GM12864 (cell line): ENCODE results near the gene DIAPH1.

Experiments
- DNase-seq: peaks from one replicate; pipeline ENCODE4 v3.0.0-alpha.2; 2011; ENCODE audit warnings: low read depth
- H3K4me3 ChIP-seq: 2 replicates; pipeline ENCODE4 v1.5.1; 2011; ENCODE audit warnings: mild to moderate bottlenecking, low read depth, low read length, control low read depth
- TF ChIP-seq, protein P1 (sequence below): IDR thresholded peaks from 2 replicates; pipeline ENCODE4 v1.5.1; 2011; ENCODE audit warnings: low read depth, mild to moderate bottlenecking, moderate library complexity, low read length, control low read depth, inconsistent platforms; ENCODE audit errors: missing control alignments

DIAPH1 gene

DNA sequence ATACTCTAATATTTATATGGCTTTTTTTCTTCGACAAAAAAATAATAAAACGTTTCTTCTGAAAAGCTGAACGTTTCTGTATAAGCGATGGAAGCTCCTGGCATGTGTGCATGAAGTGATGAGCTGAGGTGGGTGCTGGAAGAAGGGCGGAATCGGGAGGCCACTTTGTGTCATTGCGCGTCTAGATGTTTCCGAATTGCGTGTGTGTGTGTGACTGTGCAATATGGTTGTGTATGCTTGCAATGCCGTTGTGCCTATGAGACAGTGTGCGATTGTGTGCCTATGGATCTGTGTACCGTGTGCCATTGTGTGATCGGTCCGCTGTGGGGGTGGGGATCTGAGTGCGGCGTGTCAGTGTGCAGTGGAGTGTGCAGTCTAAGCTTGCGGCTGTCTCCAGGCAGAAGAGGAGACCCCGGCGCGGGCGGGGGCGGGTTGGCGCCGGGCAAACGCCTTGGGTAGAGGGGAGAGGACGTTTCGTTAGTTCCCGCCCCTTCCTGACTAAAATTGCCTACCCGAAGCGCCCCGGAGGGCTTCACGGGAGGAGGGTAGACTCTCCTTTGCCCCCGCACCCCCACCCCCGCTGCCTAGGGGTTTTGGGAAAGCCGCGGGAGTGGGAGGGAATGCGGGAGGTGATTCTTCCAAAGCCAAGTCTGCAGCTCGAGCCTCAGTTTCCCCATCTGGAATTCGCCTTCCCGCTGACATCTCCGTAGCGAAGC lies 105.7 kb downstream of the DIAPH1 start:
- peak overlapping the region; percentile 56 for H3K4me3 ChIP-seq
- DNase-seq = no peak
- TF ChIP-seq, protein P1, sequence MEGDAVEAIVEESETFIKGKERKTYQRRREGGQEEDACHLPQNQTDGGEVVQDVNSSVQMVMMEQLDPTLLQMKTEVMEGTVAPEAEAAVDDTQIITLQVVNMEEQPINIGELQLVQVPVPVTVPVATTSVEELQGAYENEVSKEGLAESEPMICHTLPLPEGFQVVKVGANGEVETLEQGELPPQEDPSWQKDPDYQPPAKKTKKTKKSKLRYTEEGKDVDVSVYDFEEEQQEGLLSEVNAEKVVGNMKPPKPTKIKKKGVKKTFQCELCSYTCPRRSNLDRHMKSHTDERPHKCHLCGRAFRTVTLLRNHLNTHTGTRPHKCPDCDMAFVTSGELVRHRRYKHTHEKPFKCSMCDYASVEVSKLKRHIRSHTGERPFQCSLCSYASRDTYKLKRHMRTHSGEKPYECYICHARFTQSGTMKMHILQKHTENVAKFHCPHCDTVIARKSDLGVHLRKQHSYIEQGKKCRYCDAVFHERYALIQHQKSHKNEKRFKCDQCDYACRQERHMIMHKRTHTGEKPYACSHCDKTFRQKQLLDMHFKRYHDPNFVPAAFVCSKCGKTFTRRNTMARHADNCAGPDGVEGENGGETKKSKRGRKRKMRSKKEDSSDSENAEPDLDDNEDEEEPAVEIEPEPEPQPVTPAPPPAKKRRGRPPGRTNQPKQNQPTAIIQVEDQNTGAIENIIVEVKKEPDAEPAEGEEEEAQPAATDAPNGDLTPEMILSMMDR = no peak

DNA sequence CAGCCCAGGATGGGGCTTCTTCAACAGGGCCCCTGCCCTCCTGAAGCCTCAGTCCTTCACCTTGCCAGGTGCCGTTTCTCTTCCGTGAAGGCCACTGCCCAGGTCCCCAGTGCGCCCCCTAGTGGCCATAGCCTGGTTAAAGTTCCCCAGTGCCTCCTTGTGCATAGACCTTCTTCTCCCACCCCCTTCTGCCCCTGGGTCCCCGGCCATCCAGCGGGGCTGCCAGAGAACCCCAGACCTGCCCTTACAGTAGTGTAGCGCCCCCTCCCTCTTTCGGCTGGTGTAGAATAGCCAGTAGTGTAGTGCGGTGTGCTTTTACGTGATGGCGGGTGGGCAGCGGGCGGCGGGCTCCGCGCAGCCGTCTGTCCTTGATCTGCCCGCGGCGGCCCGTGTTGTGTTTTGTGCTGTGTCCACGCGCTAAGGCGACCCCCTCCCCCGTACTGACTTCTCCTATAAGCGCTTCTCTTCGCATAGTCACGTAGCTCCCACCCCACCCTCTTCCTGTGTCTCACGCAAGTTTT lies 106.3 kb downstream of the DIAPH1 start:
- DNase-seq = peak; percentile 77
- TF ChIP-seq, protein P1 = peak; percentile 97
- peak overlapping the region; percentile 56 for H3K4me3 ChIP-seq

DNA sequence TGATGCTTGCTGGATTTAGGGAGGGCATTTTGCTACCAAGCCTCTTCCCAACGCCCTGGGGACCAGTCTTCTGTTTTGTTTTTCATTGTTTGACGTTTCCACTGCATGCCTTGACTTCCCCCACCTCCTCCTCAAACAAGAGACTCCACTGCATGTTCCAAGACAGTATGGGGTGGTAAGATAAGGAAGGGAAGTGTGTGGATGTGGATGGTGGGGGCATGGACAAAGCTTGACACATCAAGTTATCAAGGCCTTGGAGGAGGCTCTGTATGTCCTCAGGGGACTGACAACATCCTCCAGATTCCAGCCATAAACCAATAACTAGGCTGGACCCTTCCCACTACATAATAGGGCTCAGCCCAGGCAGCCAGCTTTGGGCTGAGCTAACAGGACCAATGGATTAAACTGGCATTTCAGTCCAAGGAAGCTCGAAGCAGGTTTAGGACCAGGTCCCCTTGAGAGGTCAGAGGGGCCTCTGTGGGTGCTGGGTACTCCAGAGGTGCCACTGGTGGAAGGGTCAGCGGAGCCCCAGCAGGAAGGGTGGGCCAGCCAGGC lies 107.0 kb downstream of the DIAPH1 start:
- no peak overlapping the region; the same call in 1 of the 2 replicates for H3K4me3 ChIP-seq
- TF ChIP-seq, protein P1 = no peak
- no peak for DNase-seq

DNA sequence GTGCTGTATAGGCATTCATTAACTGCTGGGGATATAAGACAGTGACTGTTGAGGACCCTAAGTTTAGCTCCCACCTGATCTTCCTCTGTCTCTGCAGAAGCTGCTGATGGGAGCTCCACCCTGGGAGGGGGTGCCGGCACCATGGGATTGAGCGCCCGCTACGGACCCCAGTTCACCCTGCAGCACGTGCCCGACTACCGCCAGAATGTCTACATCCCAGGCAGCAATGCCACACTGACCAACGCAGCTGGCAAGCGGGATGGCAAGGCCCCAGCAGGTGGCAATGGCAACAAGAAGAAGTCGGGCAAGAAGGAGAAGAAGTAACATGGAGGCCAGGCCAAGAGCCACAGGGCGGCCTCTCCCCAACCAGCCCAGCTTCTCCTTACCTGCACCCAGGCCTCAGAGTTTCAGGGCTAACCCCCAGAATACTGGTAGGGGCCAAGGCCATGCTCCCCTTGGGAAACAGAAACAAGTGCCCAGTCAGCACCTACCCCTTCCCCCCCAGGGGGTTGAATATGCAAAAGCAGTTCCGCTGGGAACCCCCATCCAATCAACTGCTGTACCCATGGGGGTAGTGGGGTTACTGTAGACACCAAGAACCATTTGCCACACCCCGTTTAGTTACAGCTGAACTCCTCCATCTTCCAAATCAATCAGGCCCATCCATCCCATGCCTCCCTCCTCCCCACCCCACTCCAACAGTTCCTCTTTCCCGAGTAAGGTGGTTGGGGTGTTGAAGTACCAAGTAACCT lies 107.8 kb downstream of the DIAPH1 start:
- TF ChIP-seq, protein P1 = no peak
- peak; percentile 90 for DNase-seq
- H3K4me3 ChIP-seq = peak overlapping the region; percentile 51

DNA sequence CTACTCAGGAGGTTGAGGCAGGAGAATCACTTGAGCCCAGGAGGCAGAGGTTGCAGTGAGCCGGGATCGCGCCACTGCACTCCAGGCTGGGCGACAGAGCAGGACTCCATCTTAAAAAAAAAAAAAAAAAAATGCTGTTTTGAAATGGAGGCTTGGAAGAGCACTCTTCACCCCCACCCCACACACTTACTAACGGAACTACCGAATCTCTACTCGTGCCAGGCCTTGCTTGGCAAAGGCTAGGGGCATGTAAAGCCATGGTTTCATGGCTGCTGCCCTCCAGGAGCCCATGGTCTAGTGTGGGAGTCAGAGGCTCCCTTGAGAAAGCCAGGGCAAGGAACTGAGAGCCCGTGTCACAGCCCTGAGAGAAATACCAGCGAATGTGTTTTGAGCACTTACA lies 108.6 kb downstream of the DIAPH1 start:
- DNase-seq = no peak
- TF ChIP-seq, protein P1 = no peak
- H3K4me3 ChIP-seq = peak overlapping the region; percentile 51

DNA sequence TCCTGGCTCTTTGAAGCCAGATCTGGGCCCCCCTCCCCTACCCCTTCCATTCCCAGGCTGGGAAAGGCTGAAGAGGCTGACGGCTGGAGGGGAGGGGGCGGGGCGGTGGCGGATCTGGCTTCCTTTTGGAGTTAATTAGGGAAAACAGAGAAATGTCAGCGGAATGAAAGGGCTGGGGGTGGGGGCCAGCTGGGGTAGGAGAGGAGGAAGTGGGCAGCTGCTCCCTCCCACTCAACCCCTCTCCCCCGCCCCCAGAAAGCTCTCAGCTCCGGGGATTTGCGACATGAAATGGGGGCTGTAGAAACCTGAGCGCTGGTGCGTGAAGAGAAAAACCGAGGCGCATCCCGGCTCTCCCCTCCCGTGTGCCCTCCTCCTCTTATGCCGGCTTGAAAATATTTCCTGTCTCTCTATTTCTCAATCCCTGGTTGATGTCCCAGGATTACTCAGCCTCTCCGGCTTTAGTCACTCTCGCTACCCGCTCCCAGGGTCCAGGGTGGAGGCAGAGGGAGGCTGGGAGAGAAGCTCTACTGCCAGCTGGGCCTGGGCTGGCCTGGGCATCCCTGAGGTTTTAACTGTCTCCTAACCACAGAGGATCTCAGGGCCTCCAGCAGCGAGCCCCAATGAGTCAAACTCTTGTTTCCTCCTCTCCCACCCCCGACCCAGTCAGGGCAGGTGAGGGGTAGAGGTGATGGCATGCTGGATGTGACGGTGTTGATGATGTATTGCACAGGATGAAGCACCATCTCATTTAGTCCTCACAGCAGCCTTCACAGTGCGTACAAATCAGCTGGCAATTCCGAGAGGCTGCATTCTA lies 109.8 kb downstream of the DIAPH1 start:
- TF ChIP-seq, protein P1 = no peak
- DNase-seq = no peak
- H3K4me3 ChIP-seq = peak overlapping the region; percentile 51
